HTR-8/SVneo (cell line): Measurements from ENCODE around the gene NFKBIZ.
"Not testable (repeated sequence)": the region's sequence is repeated elsewhere in the genome, so short reads cannot be mapped to it uniquely, and the experiment has no call there.

Source experiments
- DNase-seq: peaks from one replicate; pipeline ENCODE4 v3.0.0; 2011; ENCODE audit warnings: low spot score, mixed read lengths; ENCODE audit not compliant: insufficient read length
- FAIRE-seq: peaks from 2 replicates; lab custom pipeline; 2011; peaks lifted over from hg19 to GRCh38; lab: Jason Lieb, UNC

The NFKBIZ gene

GRCh38 chr3:101867511-101867910, 18.2 kb downstream of the NFKBIZ start:
- FAIRE-seq, result no peak
- DNase-seq, result no peak

GRCh38 chr3:101867996-101868395, 18.7 kb downstream of the NFKBIZ start:
- FAIRE-seq, result no peak
- no peak for DNase-seq

- no peak for FAIRE-seq
- no peak for DNase-seq
Measured at GRCh38 chr3:101868534-101869464, 19.5 kb downstream of the NFKBIZ start.

- no peak for FAIRE-seq
- no peak for DNase-seq
Measured at GRCh38 chr3:101870138-101870537, 20.8 kb downstream of the NFKBIZ start.

- FAIRE-seq (no peak), DNase-seq (no peak)
Measured at GRCh38 chr3:101873619-101874018, 24.3 kb downstream of the NFKBIZ start.

GRCh38 chr3:101876142-101876541, 26.8 kb downstream of the NFKBIZ start:
- no peak for DNase-seq
- FAIRE-seq, result no peak

- DNase-seq (no peak), FAIRE-seq (no peak)
Measured at GRCh38 chr3:101878589-101878988, 29.3 kb downstream of the NFKBIZ start.

GRCh38 chr3:101879102-101879501, 29.8 kb downstream of the NFKBIZ start:
- DNase-seq, result no peak
- FAIRE-seq, result no peak

GRCh38 chr3:101879623-101880284, 30.4 kb downstream of the NFKBIZ start:
- FAIRE-seq, result no peak
- DNase-seq, result no peak

GRCh38 chr3:101884776-101885175, 35.5 kb downstream of the NFKBIZ start:
- FAIRE-seq, result no peak

GRCh38 chr3:101885584-101885983, 36.3 kb downstream of the NFKBIZ start:
- not testable (repeated sequence) for FAIRE-seq, DNase-seq

More at GRCh38 chr3:101884776-101885175, 35.5 kb downstream of the NFKBIZ start:
- DNase-seq, result no peak

- no peak for FAIRE-seq
- DNase-seq, result no peak
Measured at GRCh38 chr3:101886626-101887025, 37.3 kb downstream of the NFKBIZ start.

- FAIRE-seq (no peak), DNase-seq (no peak)
Measured at GRCh38 chr3:101888653-101889052, 39.3 kb downstream of the NFKBIZ start.

- DNase-seq, result no peak
- FAIRE-seq, result no peak
Measured at GRCh38 chr3:101890716-101891115, 41.4 kb downstream of the NFKBIZ start.

- FAIRE-seq (no peak), DNase-seq (no peak)
Measured at GRCh38 chr3:101892648-101893047, 43.3 kb downstream of the NFKBIZ start.

- FAIRE-seq (no peak), DNase-seq (no peak)
Measured at GRCh38 chr3:101896083-101896757, 46.9 kb downstream of the NFKBIZ start.

GRCh38 chr3:101897013-101897412, 47.7 kb downstream of the NFKBIZ start:
- DNase-seq, result no peak
- no peak for FAIRE-seq

GRCh38 chr3:101898039-101898438, 48.7 kb downstream of the NFKBIZ start:
- FAIRE-seq (no peak), DNase-seq (no peak)

- FAIRE-seq (no peak), DNase-seq (no peak)
Measured at GRCh38 chr3:101898752-101899169, 49.4 kb downstream of the NFKBIZ start.

GRCh38 chr3:101900316-101900715, 51.0 kb downstream of the NFKBIZ start:
- FAIRE-seq (no peak), DNase-seq (no peak)

GRCh38 chr3:101900736-101901135, 51.4 kb downstream of the NFKBIZ start:
- FAIRE-seq (no peak), DNase-seq (no peak)
